Caco-2 (cell line): ENCODE results near the gene FOXR1. TPM values are rescaled to one million over a fixed set of nuclear protein-coding genes. Genes with fewer than 3 reads are reported as not detected.

Source experiments
- BruUV-seq: library from RNA; stranded (reverse); fragments of 400-500 nt; replicated peaks from 2 replicates; lab custom pipeline; 2021; lab: Mats Ljungman, UMichigan
- CTCF ChIA-PET: fragments of 300-600 bp; sonication (Branson Sonifier 250); formaldehyde crosslinking; loops from one replicate; lab custom pipeline; 2022; ENCODE audit warnings: antibody characterized with exemption; lab: Charles Lee
- POLR2A ChIA-PET: fragments of 300-600 bp; sonication (Branson Sonifier 250); formaldehyde crosslinking; loops from one replicate; lab custom pipeline; 2022; ENCODE audit warnings: antibody characterized with exemption; lab: Charles Lee
- DNase-seq, 2 experiments: peaks; one replicate each; pipeline versions ENCODE4 v3.0.0 to v3.0.0-alpha.2; 2020 to 2022
- H3K27me3 ChIP-seq: replicated peaks from 2 replicates; pipeline ENCODE4 v1.6.0; 2011; ENCODE audit warnings: low read length; ENCODE audit not compliant: control insufficient read depth, insufficient read depth
- H3K36me3 ChIP-seq: 2 replicates; pipeline ENCODE4 v1.5.1; 2011; ENCODE audit warnings: low read length; ENCODE audit not compliant: control insufficient read depth, insufficient read depth
- H3K4me1 ChIP-seq: fragments of 250-450 bp; sonication (Bioruptor Pico); 2 replicates; pipeline ENCODE4 v1.5.1; 2020; ENCODE audit warnings: mild to moderate bottlenecking
- H3K4me3 ChIP-seq: 2 replicates; pipeline ENCODE4 v1.5.1; 2011; ENCODE audit warnings: low read depth, mild to moderate bottlenecking, control low read depth, low read length
- H3K9me3 ChIP-seq: fragments of 250-450 bp; sonication (Bioruptor Pico); 2 replicates; pipeline ENCODE4 v1.5.1; 2020; ENCODE audit warnings: mild to moderate bottlenecking, moderate library complexity
- H3K27ac Mint-ChIP-seq: one replicate; pipeline ENCODE4 v1.8.0; 2022; ENCODE audit warnings: mixed read lengths; ENCODE audit not compliant: unreplicated experiment
- H3K27me3 Mint-ChIP-seq: one replicate; pipeline ENCODE4 v1.8.0; 2022; ENCODE audit warnings: mixed read lengths; ENCODE audit not compliant: insufficient read depth, unreplicated experiment
- H3K36me3 Mint-ChIP-seq: one replicate; pipeline ENCODE4 v1.8.0; 2022; ENCODE audit warnings: mild to moderate bottlenecking, mixed read lengths; ENCODE audit not compliant: insufficient read depth, unreplicated experiment
- H3K4me1 Mint-ChIP-seq: one replicate; pipeline ENCODE4 v1.8.0; 2022; ENCODE audit warnings: low read depth, mixed read lengths; ENCODE audit not compliant: unreplicated experiment
- H3K4me3 Mint-ChIP-seq: one replicate; pipeline ENCODE4 v1.8.0; 2022; ENCODE audit warnings: mild to moderate bottlenecking, moderate library complexity, mixed read lengths; ENCODE audit not compliant: unreplicated experiment
- H3K9me3 Mint-ChIP-seq: one replicate; pipeline ENCODE4 v1.8.0; 2022; ENCODE audit warnings: mixed read lengths; ENCODE audit not compliant: unreplicated experiment
- CTCF ChIP-seq, 2 experiments: fragments of 200-600 bp in 1 of 2; IDR thresholded peaks; 1 replicate in 1 of 2; 2 replicates in 1 of 2; pipeline versions ENCODE4 v1.5.1 to v1.8.0; 2011 to 2022; ENCODE audit warnings: antibody characterized with exemption in 1 of 2, control low read depth in 1 of 2, inconsistent platforms in 1 of 2, low read depth in 1 of 2, low read length in 1 of 2, mild to moderate bottlenecking in 1 of 2, moderate library complexity in 1 of 2; ENCODE audit not compliant: insufficient read depth in 1 of 2, severe bottlenecking in 1 of 2, unreplicated experiment in 1 of 2
- intact Hi-C: fragments of 100-400 bp; cut with micrococcal nuclease; formaldehyde crosslinking; loops from one replicate; pipeline ENCODE4 v1.10.0; 2022; ENCODE audit not compliant: unreplicated experiment
- total RNA-seq: library from RNA; stranded (reverse); gene quantifications from 2 replicates; pipeline ENCODE4 v1.2.3, GENCODE V29; 2022

FOXR1 gene
- total RNA-seq, 1 experiment from 2014 or later = not detected

GRCh38 chr11:118922745-118923627 is 48.6 kb upstream of the FOXR1 start:
- POLR2A ChIA-PET = interaction anchor here (0.5 to 0.7 kb wide), 3 partner anchors 20 to 188 kb away, joined by 3 to 7 read pairs (median 3); no protein-coding TSS in a partner anchor
- no peaks in the 10 kb centered on the region for H3K27me3 Mint-ChIP-seq
- H3K27ac Mint-ChIP-seq = peak overlapping the region; percentile 27
- intact Hi-C loops = no loop called here
- Histone ChIP-seq H3K36me3 (no peaks in the 10 kb centered on the region), H3K9me3 (no peaks in the 10 kb centered on the region), H3K27me3 (no peaks in the 10 kb centered on the region), H3K4me3 (peak overlapping the region; percentile 92), H3K4me1 (peaks cover 65% of the 10 kb centered on the region)
- no peak for DNase-seq
- TF ChIP-seq CTCF (IDR thresholded peaks at IDR 0.05; ENCODE audit: insufficient read depth in 1 of 2, low read depth in 1 of 2, low read length in 1 of 2, severe bottlenecking in 1 of 2, unreplicated experiment in 1 of 2) = no peak
- no TSS peak for BruUV-seq
- peaks cover 47% of the 10 kb centered on the region for H3K4me1 Mint-ChIP-seq
- no peaks in the 10 kb centered on the region for H3K9me3 Mint-ChIP-seq
- CTCF ChIA-PET = interaction anchor here (0.8 to 1.1 kb wide), 2 partner anchors 8 to 19 kb away, joined by 3 read pairs; no protein-coding TSS in a partner anchor
- H3K4me3 Mint-ChIP-seq = peak overlapping the region; percentile 78
- peaks cover 57% of the 10 kb centered on the region for H3K36me3 Mint-ChIP-seq

GRCh38 chr11:118923721-118924587 is 47.6 kb upstream of the FOXR1 start:
- Mint-ChIP-seq H3K27ac (peak overlapping the region; percentile 27), H3K4me3 (peak overlapping the region; percentile 78), H3K4me1 (peaks cover 39% of the 10 kb centered on the region), H3K36me3 (peaks cover 56% of the 10 kb centered on the region), H3K9me3 (no peaks in the 10 kb centered on the region), H3K27me3 (no peaks in the 10 kb centered on the region)
- no peak for DNase-seq
- no peaks in the 10 kb centered on the region for H3K9me3 ChIP-seq
- H3K36me3 ChIP-seq = no peaks in the 10 kb centered on the region
- no TSS peak for BruUV-seq
- CTCF ChIA-PET = no interaction called here
- TF ChIP-seq CTCF (IDR thresholded peaks at IDR 0.05; ENCODE audit: insufficient read depth in 1 of 2, low read depth in 1 of 2, low read length in 1 of 2, severe bottlenecking in 1 of 2, unreplicated experiment in 1 of 2) = no peak
- H3K4me1 ChIP-seq = peaks cover 63% of the 10 kb centered on the region
- H3K27me3 ChIP-seq = no peaks in the 10 kb centered on the region
- H3K4me3 ChIP-seq = peak overlapping the region; percentile 92
- POLR2A ChIA-PET = interaction anchor here (0.6 to 1.1 kb wide), 2 partner anchors 74 to 1597 kb away, joined by 3 read pairs; partner anchors contain the start of gene CENATAC
- intact Hi-C loops = no loop called here
